Germinal center (tissue), 1 donor: ENCODE results near the gene FADS6.
"Not testable (repeated sequence)": the region's sequence is repeated elsewhere in the genome, so short reads cannot be mapped to it uniquely, and the experiment has no call there.

ENCODE experiments used
- DNase-seq: peaks from one replicate; pipeline ENCODE4 v3.0.0; 2012; ENCODE audit warnings: mixed read lengths, low spot score

FADS6 gene

GRCh38 chr17:74921026-74921681 lies 27.7 kb upstream of the FADS6 start:
- no peak for DNase-seq

- no peak for DNase-seq
These were observed 27.2 kb upstream of the FADS6 start for GRCh38 chr17:74920642-74921025.

- DNase-seq: no peak
These were observed 26.8 kb upstream of the FADS6 start for GRCh38 chr17:74920306-74920620.

- no peak for DNase-seq
These were observed 26.2 kb upstream of the FADS6 start for GRCh38 chr17:74919440-74920305.

- no peak for DNase-seq
These were observed 25.5 kb upstream of the FADS6 start for GRCh38 chr17:74918906-74919305.

GRCh38 chr17:74917430-74917829 lies 24.0 kb upstream of the FADS6 start:
- no peak for DNase-seq

GRCh38 chr17:74916851-74917199 lies 23.4 kb upstream of the FADS6 start:
- no peak for DNase-seq

GRCh38 chr17:74916136-74916850 lies 22.9 kb upstream of the FADS6 start:
- DNase-seq: no peak

- not testable (repeated sequence) for DNase-seq
These were observed 18.0 kb upstream of the FADS6 start for GRCh38 chr17:74911423-74911822.

GRCh38 chr17:74909097-74909496 lies 15.7 kb upstream of the FADS6 start:
- DNase-seq: not testable (repeated sequence)

GRCh38 chr17:74907012-74907411 lies 13.6 kb upstream of the FADS6 start:
- DNase-seq: no peak

- DNase-seq: not testable (repeated sequence)
These were observed 12.9 kb upstream of the FADS6 start for GRCh38 chr17:74906214-74906793.

- DNase-seq: no peak
These were observed 11.4 kb upstream of the FADS6 start for GRCh38 chr17:74904687-74905409.

- no peak for DNase-seq
These were observed 10.2 kb upstream of the FADS6 start for GRCh38 chr17:74903671-74904070.

GRCh38 chr17:74903034-74903433 lies 9.6 kb upstream of the FADS6 start:
- no peak for DNase-seq

GRCh38 chr17:74901353-74902135 lies 8.1 kb upstream of the FADS6 start:
- no peak for DNase-seq

- no peak for DNase-seq
These were observed 6.8 kb upstream of the FADS6 start for GRCh38 chr17:74900208-74900607.

- no peak for DNase-seq
These were observed 5.0 kb upstream of the FADS6 start for GRCh38 chr17:74898376-74898946.

- DNase-seq: no peak
These were observed 671 bp upstream of the FADS6 start for GRCh38 chr17:74893936-74894671.
